ENCODE measurements around the gene PDE4A.

Gene PDE4A

GRCh38 chr19:10412257-10412977 lies 7.9 kb upstream of the PDE4A start:
- H3K9ac ChIP-seq (ENCODE audit: low read depth, low read length): no peak overlapping the region
- no peaks in the 10 kb centered on the region for H3K36me3 ChIP-seq (ENCODE audit: insufficient read depth, low read length)
- no peaks in the 10 kb centered on the region for H3K9me3 ChIP-seq (ENCODE audit: control insufficient read depth, insufficient read depth, low read length)
- H3K4me1 ChIP-seq (ENCODE audit: insufficient read depth, low read length): peaks cover 9% of the 10 kb centered on the region; the same call in 1 of the 2 replicates

GRCh38 chr19:10416083-10416379 lies 4.3 kb upstream of the PDE4A start:
- peaks cover 7% of the 10 kb centered on the region; the same call in 1 of the 2 replicates for H3K4me1 ChIP-seq (ENCODE audit: insufficient read depth, low read length)
- H3K9ac ChIP-seq (ENCODE audit: low read depth, low read length): peak overlapping the region; percentile 64
- no peaks in the 10 kb centered on the region for H3K9me3 ChIP-seq (ENCODE audit: control insufficient read depth, insufficient read depth, low read length)
- H3K36me3 ChIP-seq (ENCODE audit: insufficient read depth, low read length): no peaks in the 10 kb centered on the region

- Histone ChIP-seq H3K36me3 (ENCODE audit: insufficient read depth, low read length) (no peaks in the 10 kb centered on the region), H3K9me3 (ENCODE audit: control insufficient read depth, insufficient read depth, low read length) (no peaks in the 10 kb centered on the region), H3K9ac (ENCODE audit: low read depth, low read length) (peak overlapping the region; percentile 64), H3K4me1 (ENCODE audit: insufficient read depth, low read length) (peaks cover 7% of the 10 kb centered on the region; the same call in 1 of the 2 replicates)
Observed at GRCh38 chr19:10416380-10417257, 3.7 kb upstream of the PDE4A start.

- Histone ChIP-seq H3K9ac (ENCODE audit: low read depth, low read length) (peak overlapping the region; percentile 41; the same call in 1 of the 2 replicates), H3K4me1 (ENCODE audit: insufficient read depth, low read length) (peaks cover 7% of the 10 kb centered on the region; the same call in 1 of the 2 replicates)
Observed at GRCh38 chr19:10417541-10418234, 2.6 kb upstream of the PDE4A start.

GRCh38 chr19:10418235-10418484 lies 2.2 kb upstream of the PDE4A start:
- H3K9ac ChIP-seq (ENCODE audit: low read depth, low read length): peak overlapping the region; percentile 41; the same call in 1 of the 2 replicates
- no peaks in the 10 kb centered on the region for H3K9me3 ChIP-seq (ENCODE audit: control insufficient read depth, insufficient read depth, low read length)
- peaks cover 7% of the 10 kb centered on the region; the same call in 1 of the 2 replicates for H3K4me1 ChIP-seq (ENCODE audit: insufficient read depth, low read length)
- H3K36me3 ChIP-seq (ENCODE audit: insufficient read depth, low read length): no peaks in the 10 kb centered on the region

More at GRCh38 chr19:10417541-10418234, 2.6 kb upstream of the PDE4A start:
- Histone ChIP-seq H3K36me3 (ENCODE audit: insufficient read depth, low read length) (no peaks in the 10 kb centered on the region), H3K9me3 (ENCODE audit: control insufficient read depth, insufficient read depth, low read length) (no peaks in the 10 kb centered on the region)

- H3K9me3 ChIP-seq (ENCODE audit: control insufficient read depth, insufficient read depth, low read length): no peaks in the 10 kb centered on the region
- H3K4me1 ChIP-seq (ENCODE audit: insufficient read depth, low read length): peaks cover 7% of the 10 kb centered on the region; the same call in 1 of the 2 replicates
- H3K36me3 ChIP-seq (ENCODE audit: insufficient read depth, low read length): no peaks in the 10 kb centered on the region
- H3K9ac ChIP-seq (ENCODE audit: low read depth, low read length): peak overlapping the region; percentile 41; the same call in 1 of the 2 replicates
Observed at GRCh38 chr19:10418485-10419199, 1.7 kb upstream of the PDE4A start.

GRCh38 chr19:10419200-10419645 lies 1.1 kb upstream of the PDE4A start:
- Histone ChIP-seq H3K9me3 (ENCODE audit: control insufficient read depth, insufficient read depth, low read length) (no peaks in the 10 kb centered on the region), H3K9ac (ENCODE audit: low read depth, low read length) (peak overlapping the region; percentile 49; the same call in 1 of the 2 replicates), H3K36me3 (ENCODE audit: insufficient read depth, low read length) (no peaks in the 10 kb centered on the region), H3K4me1 (ENCODE audit: insufficient read depth, low read length) (peaks cover 10% of the 10 kb centered on the region; the same call in 1 of the 2 replicates)

GRCh38 chr19:10419646-10420443 lies 493 bp upstream of the PDE4A start:
- Histone ChIP-seq H3K4me1 (ENCODE audit: insufficient read depth, low read length) (peaks cover 10% of the 10 kb centered on the region; the same call in 1 of the 2 replicates), H3K9ac (ENCODE audit: low read depth, low read length) (peak overlapping the region; percentile 49; the same call in 1 of the 2 replicates)

GRCh38 chr19:10421240-10422045 lies 1.1 kb downstream of the PDE4A start:
- H3K9me3 ChIP-seq (ENCODE audit: control insufficient read depth, insufficient read depth, low read length): no peaks in the 10 kb centered on the region
- no peaks in the 10 kb centered on the region for H3K36me3 ChIP-seq (ENCODE audit: insufficient read depth, low read length)
- peaks cover 10% of the 10 kb centered on the region; the same call in 1 of the 2 replicates for H3K4me1 ChIP-seq (ENCODE audit: insufficient read depth, low read length)
- peak overlapping the region; percentile 47; the same call in 1 of the 2 replicates for H3K9ac ChIP-seq (ENCODE audit: low read depth, low read length)

More at GRCh38 chr19:10419646-10420443, 493 bp upstream of the PDE4A start:
- H3K9me3 ChIP-seq (ENCODE audit: control insufficient read depth, insufficient read depth, low read length): no peaks in the 10 kb centered on the region
- H3K36me3 ChIP-seq (ENCODE audit: insufficient read depth, low read length): no peaks in the 10 kb centered on the region

- Histone ChIP-seq H3K4me1 (ENCODE audit: insufficient read depth, low read length) (peaks cover 10% of the 10 kb centered on the region; the same call in 1 of the 2 replicates), H3K36me3 (ENCODE audit: insufficient read depth, low read length) (no peaks in the 10 kb centered on the region), H3K9ac (ENCODE audit: low read depth, low read length) (no peak overlapping the region), H3K9me3 (ENCODE audit: control insufficient read depth, insufficient read depth, low read length) (no peaks in the 10 kb centered on the region)
Observed at GRCh38 chr19:10422046-10422461, 1.7 kb downstream of the PDE4A start.

GRCh38 chr19:10422846-10423245 lies 2.5 kb downstream of the PDE4A start:
- no peaks in the 10 kb centered on the region for H3K9me3 ChIP-seq (ENCODE audit: control insufficient read depth, insufficient read depth, low read length)
- H3K36me3 ChIP-seq (ENCODE audit: insufficient read depth, low read length): no peaks in the 10 kb centered on the region
- H3K9ac ChIP-seq (ENCODE audit: low read depth, low read length): no peak overlapping the region
- H3K4me1 ChIP-seq (ENCODE audit: insufficient read depth, low read length): peaks cover 10% of the 10 kb centered on the region; the same call in 1 of the 2 replicates

GRCh38 chr19:10424011-10424637 lies 3.8 kb downstream of the PDE4A start:
- peak overlapping the region; percentile 47; the same call in 1 of the 2 replicates for H3K9ac ChIP-seq (ENCODE audit: low read depth, low read length)
- peaks cover 3% of the 10 kb centered on the region; the same call in 1 of the 2 replicates for H3K4me1 ChIP-seq (ENCODE audit: insufficient read depth, low read length)
- no peaks in the 10 kb centered on the region for H3K36me3 ChIP-seq (ENCODE audit: insufficient read depth, low read length)
- H3K9me3 ChIP-seq (ENCODE audit: control insufficient read depth, insufficient read depth, low read length): no peaks in the 10 kb centered on the region

Data from ES-I3 (cell line).